Skin of body (tissue), 2 donors: Measurements from ENCODE around the gene TOR2A. TPM values are rescaled to one million over a fixed set of nuclear protein-coding genes. Genes with fewer than 3 reads are reported as not detected.
"Not testable (repeated sequence)": the region's sequence is repeated elsewhere in the genome, so short reads cannot be mapped to it uniquely, and the experiment has no call there.

Experiments used
- DNase-seq: peaks from one replicate; lab custom pipeline; 2025; lab: John Stamatoyannopoulos, UW
- total RNA-seq: library from RNA; depleted of rRNA; stranded (reverse); fragments of >200 nt; gene quantifications from one replicate; pipeline ENCODE4 v1.2.3, GENCODE V29; 2014

Gene TOR2A
- total RNA-seq, 1 donor from 2014 or later: 4.4 TPM

DNA sequence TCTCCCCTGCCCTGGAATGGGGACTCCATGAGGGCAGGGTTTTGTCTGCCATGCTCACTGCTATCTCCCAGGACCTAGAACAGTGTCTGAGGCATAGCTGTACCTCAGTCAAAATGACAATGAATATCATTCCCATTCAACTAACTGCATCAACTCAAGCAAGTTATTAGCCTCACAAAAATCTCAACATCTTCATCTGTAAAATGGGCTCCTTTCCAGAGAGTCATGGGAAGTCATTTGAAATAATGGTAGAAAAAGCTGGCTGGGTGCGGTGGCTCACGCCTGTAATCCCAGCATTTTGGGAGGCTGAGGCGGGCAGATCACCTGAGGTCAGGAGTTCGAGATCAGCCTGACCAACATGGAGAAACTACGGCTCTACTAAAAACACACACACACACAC, 34.0 kb upstream of the TOR2A start:
- no peak for DNase-seq

DNA sequence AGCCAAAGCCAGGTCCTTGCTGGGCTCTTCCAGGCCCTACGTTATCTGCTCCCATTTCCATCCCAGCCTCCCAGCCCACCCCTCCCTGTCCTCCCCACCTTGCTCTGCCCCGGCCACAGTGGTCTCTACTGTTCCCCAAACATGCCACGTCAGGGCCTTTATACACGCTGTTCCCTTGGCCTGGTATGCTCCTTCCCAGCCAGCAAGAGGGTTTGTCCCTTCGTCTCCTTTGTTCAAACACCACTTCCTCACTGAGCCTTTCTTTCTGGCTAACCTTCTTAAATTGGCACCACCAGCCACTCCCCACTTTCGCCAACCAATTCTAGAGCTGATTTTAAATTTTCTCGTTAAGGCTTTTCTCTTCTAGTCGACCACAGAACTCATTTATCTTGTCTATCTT, 33.6 kb upstream of the TOR2A start:
- DNase-seq: no peak

GRCh38 chr9:127767909-127768331, 32.8 kb upstream of the TOR2A start:
- peak; percentile 43 for DNase-seq

GRCh38 chr9:127767410-127767809, 32.3 kb upstream of the TOR2A start:
- DNase-seq: no peak

DNA sequence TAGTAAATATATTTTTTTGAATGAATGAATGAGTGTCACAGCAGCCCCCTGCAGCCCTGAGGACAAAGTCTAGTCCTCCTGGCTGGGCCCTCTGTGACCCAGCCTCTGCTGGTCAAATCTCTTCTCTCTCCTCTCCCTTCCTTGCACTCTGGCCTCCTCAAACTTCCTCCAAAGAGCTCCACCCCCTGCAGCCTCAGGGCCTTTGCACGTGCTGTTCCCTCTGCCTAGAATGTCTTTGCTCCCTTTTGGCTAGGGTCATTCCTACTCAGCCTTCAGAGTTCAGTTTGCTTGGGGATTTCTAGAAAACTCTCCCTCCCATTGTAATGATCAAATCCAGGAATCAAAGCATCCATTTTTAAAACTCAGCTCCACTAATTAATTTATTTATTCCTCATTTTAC, 30.3 kb upstream of the TOR2A start:
- DNase-seq: no peak

DNA sequence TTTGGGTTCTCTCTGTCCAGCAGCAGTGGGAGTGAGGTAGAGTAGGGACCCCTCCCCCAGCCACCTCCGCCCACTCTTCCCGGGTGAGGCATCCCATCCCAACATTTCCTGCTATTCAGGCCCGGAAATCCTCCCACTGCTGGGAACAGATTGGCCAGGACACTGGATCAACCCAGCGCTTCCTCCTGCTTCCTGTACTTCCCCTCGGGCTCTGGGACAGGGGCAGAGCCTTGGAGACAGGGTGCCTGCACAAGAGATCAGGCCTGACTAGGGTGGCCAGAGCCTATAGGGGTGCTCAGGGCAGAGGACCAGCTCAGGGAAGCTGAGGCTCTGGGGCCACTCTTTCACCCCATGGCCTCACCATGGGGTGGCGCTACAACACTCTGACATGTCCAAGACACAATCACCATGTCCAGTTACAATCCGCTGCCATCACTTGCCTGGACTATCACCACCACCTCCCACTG, 28.9 kb upstream of the TOR2A start:
- DNase-seq: peak; percentile 31

DNA sequence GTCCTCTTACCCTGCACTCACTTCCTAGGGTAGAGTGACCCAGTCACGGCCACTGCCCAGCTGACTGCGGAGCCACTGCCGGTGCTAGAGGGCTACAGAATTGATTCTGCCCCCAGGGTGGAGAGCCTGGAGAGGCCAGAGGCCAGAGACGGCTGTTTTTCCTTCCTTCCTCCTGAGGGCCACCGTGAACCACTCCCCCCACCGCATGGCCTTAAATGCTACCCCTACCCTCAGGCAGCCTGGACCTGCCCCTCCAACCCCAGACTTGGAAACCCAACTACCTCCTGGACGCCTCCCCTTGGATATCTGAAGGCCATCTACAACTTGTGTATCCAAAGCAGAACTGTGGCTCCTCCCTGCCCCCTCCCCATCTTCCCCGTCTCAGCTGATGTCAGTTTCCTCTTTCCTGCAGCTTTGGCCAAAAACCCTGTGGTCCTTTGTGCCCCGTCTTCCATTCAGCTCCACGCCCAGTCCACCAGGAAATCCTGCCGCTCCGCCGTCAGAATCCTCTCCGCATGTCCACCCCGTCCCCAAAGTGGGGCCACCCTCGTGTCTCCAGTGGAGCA, 27.1 kb upstream of the TOR2A start:
- DNase-seq: no peak

GRCh38 chr9:127761491-127761956, 26.4 kb upstream of the TOR2A start:
- no peak for DNase-seq

- DNase-seq: no peak
Measured at GRCh38 chr9:127761061-127761460, 26.0 kb upstream of the TOR2A start.

GRCh38 chr9:127758843-127759242, 23.7 kb upstream of the TOR2A start:
- no peak for DNase-seq

- not testable (repeated sequence) for DNase-seq
Measured at GRCh38 chr9:127756776-127757175, 21.7 kb upstream of the TOR2A start.

DNA sequence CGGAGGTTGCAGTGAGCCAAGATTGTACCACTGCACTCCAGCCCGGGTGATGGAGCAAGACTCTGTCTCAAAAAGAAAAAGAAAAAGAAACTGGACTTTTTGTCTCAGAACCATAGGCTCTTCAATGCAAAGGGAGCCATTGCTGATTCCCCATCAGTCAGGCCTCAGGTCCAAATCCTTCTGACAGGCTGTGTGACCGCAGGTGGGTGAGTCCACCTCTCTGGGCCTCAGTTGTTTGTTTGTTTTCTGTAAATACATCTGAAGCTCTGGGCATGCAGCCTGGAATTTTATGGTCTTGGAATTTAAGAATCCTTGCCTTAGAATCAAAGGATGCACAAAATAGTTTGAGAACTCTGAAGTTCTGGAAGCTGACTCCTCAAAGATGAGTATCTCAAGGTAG, 21.1 kb upstream of the TOR2A start:
- DNase-seq: no peak

- no peak for DNase-seq
Measured at GRCh38 chr9:127755061-127756060, 20.3 kb upstream of the TOR2A start.

GRCh38 chr9:127754099-127755060, 19.3 kb upstream of the TOR2A start:
- no peak for DNase-seq

DNA sequence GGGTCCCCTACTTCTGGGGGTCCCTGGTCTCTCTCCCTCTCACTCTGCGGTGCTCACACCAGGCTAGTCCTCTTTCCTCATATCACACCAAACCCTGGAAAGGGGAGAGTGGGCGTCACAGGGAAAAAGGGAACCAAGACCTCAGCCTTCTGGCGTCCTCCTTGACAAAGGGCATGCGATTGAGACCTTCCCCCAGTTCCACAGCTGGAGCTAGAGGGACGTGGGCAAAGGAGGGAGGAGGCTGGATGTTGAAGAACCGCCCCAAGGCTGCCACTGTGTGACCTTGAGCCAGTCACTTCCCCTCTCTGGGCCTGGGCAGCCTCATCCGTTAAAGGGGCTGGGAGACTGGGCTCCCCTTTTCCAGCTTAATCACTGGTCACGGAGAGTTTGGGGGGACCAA, 18.5 kb upstream of the TOR2A start:
- DNase-seq: no peak

DNA sequence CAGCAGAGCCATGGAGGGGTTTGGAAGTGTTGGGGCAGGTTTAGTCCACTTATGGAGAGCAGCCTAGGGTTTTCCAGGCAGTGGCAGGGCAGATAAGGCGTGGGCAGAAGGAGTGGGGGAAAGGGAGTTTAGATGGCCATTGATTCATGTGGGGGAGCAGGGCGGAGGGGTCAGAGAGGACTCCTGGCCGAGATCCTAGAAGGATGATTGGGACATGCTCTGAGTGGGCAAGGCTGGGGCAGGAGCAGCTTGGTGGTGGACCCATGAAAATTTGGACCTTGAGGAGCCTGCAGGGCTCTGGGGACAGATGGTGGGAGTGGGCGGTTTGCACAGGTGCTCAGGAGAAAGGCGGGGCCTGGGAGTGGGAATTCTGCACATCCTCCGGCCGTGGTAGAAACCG, 18.1 kb upstream of the TOR2A start:
- no peak for DNase-seq

DNA sequence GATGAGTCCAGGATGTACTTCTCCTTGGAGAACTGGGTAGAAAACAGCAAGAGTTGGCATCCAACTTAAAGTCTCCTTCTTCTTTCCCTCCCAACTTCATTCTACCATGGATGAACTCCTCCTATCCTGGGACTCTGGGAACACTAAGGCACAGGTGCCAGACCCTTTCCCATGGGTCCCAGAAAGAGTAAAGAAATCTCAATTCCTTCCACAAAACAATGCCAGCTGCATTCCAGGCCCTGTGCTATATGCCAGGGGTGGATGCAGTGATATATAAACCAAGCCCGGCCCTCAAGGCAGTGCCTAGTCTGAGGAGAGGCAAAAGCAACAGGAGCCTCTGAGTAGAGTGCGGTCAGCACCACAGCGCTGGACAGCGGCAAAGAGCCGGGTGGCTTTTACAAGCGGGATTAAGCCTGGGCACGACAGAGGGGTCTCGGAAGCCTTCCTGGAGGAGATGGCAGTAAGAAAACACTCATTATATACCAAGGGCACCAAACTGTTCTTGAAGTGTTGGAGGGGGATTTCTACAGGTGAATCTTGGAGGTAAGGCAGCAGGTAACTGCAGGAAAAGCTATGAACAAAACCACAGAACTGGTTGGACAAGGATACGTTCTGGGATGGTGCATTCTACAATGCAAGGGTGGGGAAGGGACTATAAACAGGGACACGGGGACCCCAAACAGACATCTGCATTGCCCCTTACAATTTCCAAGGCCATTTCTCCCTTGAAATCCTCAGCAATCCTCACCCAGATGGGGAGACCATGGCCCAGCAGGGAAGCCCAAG, 16.4 kb upstream of the TOR2A start:
- no peak for DNase-seq

- no peak for DNase-seq
Measured at GRCh38 chr9:127749090-127749787, 14.1 kb upstream of the TOR2A start.

DNA sequence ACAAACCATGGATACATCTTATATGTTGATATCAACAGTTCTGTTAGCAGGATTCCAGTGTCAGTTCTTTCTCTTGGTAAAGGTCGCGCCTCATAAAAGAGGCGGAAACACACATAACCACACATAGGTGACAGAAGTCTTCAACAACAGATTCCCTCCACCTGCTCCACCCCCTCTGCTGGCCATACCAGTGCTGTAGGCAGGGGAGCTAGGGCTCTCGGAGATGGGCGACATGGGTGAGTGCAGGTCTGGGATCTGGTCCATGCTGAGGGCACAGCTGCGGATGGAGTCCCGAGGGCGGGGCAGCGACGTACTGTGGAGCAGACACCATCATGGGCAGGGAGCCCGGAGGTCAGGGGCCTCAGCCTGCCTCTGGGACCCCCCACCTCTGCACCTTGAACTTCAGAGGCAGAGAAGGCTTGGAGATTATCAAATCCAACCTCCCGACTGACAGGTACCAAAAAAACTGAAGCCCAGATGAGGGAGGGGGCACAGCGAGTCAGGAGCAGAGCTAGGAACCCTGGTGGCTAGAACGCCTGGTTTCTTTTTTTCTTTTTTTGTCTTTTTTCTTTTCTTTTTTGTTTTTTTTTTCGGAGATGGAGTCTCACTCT, 12.0 kb upstream of the TOR2A start:
- no peak for DNase-seq
